H1 (cell line): ENCODE data around the gene GDF2. TPM values are rescaled to one million over a fixed set of nuclear protein-coding genes. Genes with fewer than 3 reads are reported as not detected.

ENCODE experiments used
- CTCF ChIA-PET: fragments of 300-600 bp; sonication (Branson Sonifier 250); formaldehyde crosslinking; loops from one replicate; lab custom pipeline; 2021; ENCODE audit not compliant: partially characterized antibody; lab: Charles Lee
- POLR2A ChIA-PET: fragments of 300-600 bp; sonication (Branson Sonifier 250); formaldehyde crosslinking; loops from one replicate; lab custom pipeline; 2021; ENCODE audit warnings: inconsistent platforms; ENCODE audit not compliant: partially characterized antibody; lab: Charles Lee
- DNase-seq, 2 experiments: peaks; one replicate each; pipeline versions ENCODE4 v3.0.0 to v3.0.0-alpha.2; 2010 to 2022; ENCODE audit warnings: low spot score in 2 of 2, low read depth in 1 of 2, mixed read lengths in 1 of 2
- FAIRE-seq: peaks from 2 replicates; lab custom pipeline; 2011; peaks lifted over from hg19 to GRCh38; lab: Jason Lieb, UNC
- H2AFZ ChIP-seq: 2 replicates; pipeline ENCODE4 v1.8.1; 2012; ENCODE audit warnings: low read length, inconsistent platforms
- H2AK5ac ChIP-seq: 2 replicates; pipeline ENCODE4 v1.6.1; 2013; ENCODE audit warnings: low read depth, low read length
- H2BK120ac ChIP-seq: replicated peaks from 2 replicates; pipeline ENCODE3; 2013; ENCODE audit warnings: low read depth, low read length, inconsistent platforms
- H2BK12ac ChIP-seq: 2 replicates; pipeline ENCODE4 v1.6.1; 2013; ENCODE audit warnings: low read depth, low read length
- H2BK15ac ChIP-seq: 2 replicates; pipeline ENCODE4 v1.6.1; 2013; ENCODE audit warnings: low read length
- H2BK20ac ChIP-seq: 2 replicates; pipeline ENCODE4 v1.6.1; 2013; ENCODE audit warnings: low read length
- H2BK5ac ChIP-seq: 2 replicates; pipeline ENCODE4 v1.6.1; 2013; ENCODE audit warnings: low read depth, low read length
- H3K14ac ChIP-seq: 2 replicates; pipeline ENCODE4 v1.6.1; 2013; ENCODE audit warnings: inconsistent platforms; ENCODE audit not compliant: insufficient read length
- H3K18ac ChIP-seq: 2 replicates; pipeline ENCODE4 v1.6.1; 2013; ENCODE audit warnings: low read length; ENCODE audit errors: extremely low read depth
- H3K23ac ChIP-seq: 2 replicates; pipeline ENCODE4 v1.6.1; 2013; ENCODE audit warnings: inconsistent platforms; ENCODE audit not compliant: insufficient read length
- H3K23me2 ChIP-seq: 2 replicates; pipeline ENCODE4 v1.6.1; 2013; ENCODE audit warnings: low read depth, low read length
- H3K27ac ChIP-seq: 2 replicates; pipeline ENCODE4 v1.6.1; 2011; ENCODE audit warnings: low read depth, low read length, inconsistent platforms
- H3K27me3 ChIP-seq, 4 experiments: replicated peaks in 1 of 4; 1 replicate in 1 of 4; 2 replicates in 3 of 4; pipeline versions ENCODE4 v1.6.1 to v1.8.1; 2011 to 2013; ENCODE audit warnings: low read length in 3 of 4, mild to moderate bottlenecking in 3 of 4, inconsistent platforms in 2 of 4, mixed read lengths in 2 of 4, moderate library complexity in 1 of 4; ENCODE audit not compliant: control insufficient read depth in 3 of 4, insufficient read depth in 3 of 4; ENCODE audit errors: extremely low read depth in 1 of 4
- H3K36me3 ChIP-seq, 4 experiments: 2 replicates each; pipeline versions ENCODE4 v1.6.1 to v1.8.1; 2011 to 2013; ENCODE audit warnings: mild to moderate bottlenecking in 4 of 4, low read length in 3 of 4, moderate library complexity in 2 of 4, control low read depth in 1 of 4, inconsistent platforms in 1 of 4; ENCODE audit not compliant: insufficient read depth in 4 of 4, control insufficient read depth in 2 of 4
- H3K4ac ChIP-seq: replicated peaks from 2 replicates; pipeline ENCODE3; 2013; ENCODE audit warnings: low read length, low read depth, mixed read lengths, inconsistent platforms; ENCODE audit not compliant: insufficient read length
- H3K4me1 ChIP-seq, 4 experiments: replicated peaks in 1 of 4; 1 replicate in 1 of 4; 2 replicates in 3 of 4; pipeline versions ENCODE4 v1.6.1 to v1.8.1; 2011 to 2013; ENCODE audit warnings: low read length in 3 of 4, inconsistent platforms in 2 of 4, mixed read lengths in 1 of 4; ENCODE audit not compliant: insufficient read depth in 4 of 4, control insufficient read depth in 3 of 4
- H3K4me2 ChIP-seq, 2 experiments: 2 replicates each; pipeline versions ENCODE4 v1.6.1 to v1.8.1; 2011 to 2013; ENCODE audit warnings: low read depth in 2 of 2, low read length in 2 of 2, control low read depth in 1 of 2, inconsistent platforms in 1 of 2, mild to moderate bottlenecking in 1 of 2; ENCODE audit not compliant: insufficient read depth in 1 of 2
- H3K4me3 ChIP-seq, 4 experiments: fragments of 200-600, 300-600 bp in 1 of 4; sonication (generic), shearing (Covaris generic), sonication (Bioruptor Twin) in 1 of 4; 2 replicates each; pipeline versions ENCODE4 v1.5.1 to v1.8.1; 2011 to 2016; ENCODE audit warnings: low read length in 4 of 4, low read depth in 3 of 4, control low read depth in 2 of 4, inconsistent platforms in 2 of 4, mild to moderate bottlenecking in 2 of 4, mixed read lengths in 1 of 4, moderate library complexity in 1 of 4; ENCODE audit not compliant: insufficient read depth in 2 of 4; ENCODE audit errors: extremely low read depth in 1 of 4
- H3K56ac ChIP-seq: replicated peaks from 2 replicates; pipeline ENCODE3; 2013; ENCODE audit warnings: low read depth, mild to moderate bottlenecking, mixed read lengths, low read length, inconsistent platforms; ENCODE audit not compliant: insufficient read length
- H3K79me1 ChIP-seq: 2 replicates; pipeline ENCODE4 v1.6.1; 2013; ENCODE audit warnings: low read depth, low read length, control low read depth
- H3K79me2 ChIP-seq, 2 experiments: 2 replicates each; pipeline versions ENCODE4 v1.6.1 to v1.8.1; 2012 to 2013; ENCODE audit warnings: low read length in 2 of 2, mild to moderate bottlenecking in 2 of 2, inconsistent platforms in 1 of 2; ENCODE audit not compliant: insufficient read depth in 2 of 2, control insufficient read depth in 1 of 2
- H3K9ac ChIP-seq, 4 experiments: replicated peaks in 1 of 4; 1 replicate in 1 of 4; 2 replicates in 3 of 4; pipeline versions ENCODE4 v1.6.1 to v1.8.1; 2011 to 2013; ENCODE audit warnings: low read depth in 3 of 4, low read length in 3 of 4, control low read depth in 2 of 4, mild to moderate bottlenecking in 2 of 4, moderate library complexity in 2 of 4, inconsistent platforms in 1 of 4; ENCODE audit errors: extremely low read depth in 1 of 4
- H3K9me3 ChIP-seq, 2 experiments: 2 replicates each; pipeline versions ENCODE4 v1.6.1 to v1.8.1; 2012 to 2013; ENCODE audit warnings: mild to moderate bottlenecking in 2 of 2, moderate library complexity in 2 of 2, control low read depth in 1 of 2, inconsistent platforms in 1 of 2, low read depth in 1 of 2, low read length in 1 of 2, mixed read lengths in 1 of 2; ENCODE audit not compliant: insufficient read depth in 2 of 2
- H4K20me1 ChIP-seq, 2 experiments: replicated peaks in 1 of 2; 2 replicates each; pipeline versions ENCODE3 to v1.8.1; 2011 to 2013; ENCODE audit warnings: inconsistent platforms in 2 of 2, low read length in 2 of 2, mild to moderate bottlenecking in 1 of 2; ENCODE audit not compliant: insufficient read depth in 2 of 2, control insufficient read depth in 1 of 2
- H4K5ac ChIP-seq: 2 replicates; pipeline ENCODE4 v1.6.1; 2013; ENCODE audit warnings: low read length, low read depth, mixed read lengths, inconsistent platforms; ENCODE audit not compliant: insufficient read length
- H4K8ac ChIP-seq: 2 replicates; pipeline ENCODE4 v1.8.0; 2013; ENCODE audit warnings: mild to moderate bottlenecking, moderate library complexity, low read length, inconsistent platforms; ENCODE audit not compliant: insufficient read depth; ENCODE audit errors: extremely low read depth
- H4K91ac ChIP-seq: replicated peaks from 2 replicates; pipeline ENCODE3; 2013; ENCODE audit warnings: low read length, mixed read lengths, inconsistent platforms; ENCODE audit not compliant: insufficient read length
- WGBS, 2 experiments: shearing (Covaris generic) in 1 of 2; methylation state at CpG; one replicate each; pipeline versions ENCODE4 v1.1.6 to v1.1.7; 2013 to 2015; ENCODE audit warnings: low lambda C conversion rate in 2 of 2, mixed read lengths in 2 of 2, inconsistent platforms in 1 of 2, low coverage in 1 of 2, missing lambda C conversion rate in 1 of 2; ENCODE audit not compliant: insufficient replicate concordance in 2 of 2, insufficient coverage in 1 of 2, insufficient read length in 1 of 2; ENCODE audit errors: extremely low coverage in 1 of 2, missing lambda C conversion rate in 1 of 2; 5-methylcytosine and 5-hydroxymethylcytosine counted together
- polyA plus RNA-seq, 7 experiments: library from polyadenylated mRNA; depleted of rRNA in 3 of 7; stranded (reverse) in 5 of 7; unstranded in 2 of 7; fragments of >200 nt in 5 of 7; fragments of 200-250 nt in 2 of 7; gene quantifications; 1 replicate in 5 of 7; 2 replicates in 1 of 7; 4 replicates in 1 of 7; pipeline versions ENCODE4 v1.2.1 to v1.2.3, GENCODE V29; 2011 to 2013; ENCODE audit warnings: missing spikeins in 2 of 7, mixed read lengths in 2 of 7
- total RNA-seq: library from RNA; stranded (reverse); fragmentation: NEBNext Ultra II Directional; extraction: Animal tissue kit (Norgen Biotek cat#: 25700); gene quantifications from 2 replicates; pipeline ENCODE4 v1.2.1, GENCODE V29; 2021

Gene GDF2
- total and polyA plus RNA-seq, 2 of the 8 experiments (the other 6 are each of a cell fraction or from before 2014, with no cell fraction given): not detected

- 94% methylated on average over 3 of the region's 3 CpGs; no CpG with 5 or more reads in 1 of the 2 experiments for WGBS, 2 experiments
- Histone ChIP-seq H3K4ac (no peak overlapping the region), H4K91ac (no peak overlapping the region), H2BK15ac (no peak overlapping the region), H3K23ac (no peak overlapping the region), H2BK120ac (no peak overlapping the region), H3K9ac (no peak overlapping the region), H4K20me1 (no peaks in the 10 kb centered on the region), H3K56ac (no peak overlapping the region), H2AFZ (no peak overlapping the region), H3K18ac (no peak overlapping the region), H3K27ac (no peak overlapping the region), H2BK20ac (no peak overlapping the region), H3K4me1 (no peaks in the 10 kb centered on the region), H3K4me3 (no peak overlapping the region), H4K8ac (no peak overlapping the region), H3K79me2 (no peaks in the 10 kb centered on the region), H3K27me3 (no peaks in the 10 kb centered on the region; a peak in 1 of 7 replicates), H4K5ac (no peak overlapping the region), H2BK12ac (no peak overlapping the region), H3K36me3 (no peaks in the 10 kb centered on the region; a peak in 1 of 8 replicates), H3K14ac (no peak overlapping the region), H2BK5ac (no peak overlapping the region), H3K4me2 (no peak overlapping the region), H3K23me2 (no peaks in the 10 kb centered on the region), H3K9me3 (no peaks in the 10 kb centered on the region), H3K79me1 (no peaks in the 10 kb centered on the region), H2AK5ac (no peak overlapping the region)
- CTCF ChIA-PET: interaction anchor here (1.1 kb wide), 1 partner anchor 9 kb away, joined by 4 read pairs; no protein-coding TSS in a partner anchor
- FAIRE-seq (no peak), DNase-seq (no peak)
- POLR2A ChIA-PET: no interaction called here
Observed at GRCh38 chr10:47332946-47333345, 10.7 kb downstream of the GDF2 start.
